GM19035 (cell line): ENCODE data around the gene GADL1.

ENCODE experiments used
- ATAC-seq: cut with Tn5 transposase; IDR thresholded peaks from one replicate; pipeline ENCODE4 v1.9.1; 2021; ENCODE audit not compliant: unreplicated experiment

GADL1 gene

DNA sequence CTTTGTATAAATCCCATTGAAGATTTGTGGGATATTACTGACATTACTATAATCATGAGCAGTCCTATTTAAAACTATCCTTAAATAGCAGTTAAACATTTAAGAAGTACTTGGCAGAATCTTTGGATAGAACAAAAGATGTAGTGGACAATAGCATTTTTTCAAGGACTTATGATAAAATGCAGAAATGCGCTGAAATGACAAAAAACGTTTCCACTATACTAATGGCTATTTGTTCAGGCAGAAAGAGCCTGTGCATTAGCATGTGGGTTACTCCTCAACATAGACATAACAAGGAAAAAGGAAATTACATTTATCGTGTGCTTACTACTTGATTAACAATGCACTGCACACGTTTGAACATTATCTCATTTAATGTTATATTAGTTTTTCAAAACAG lies 80.7 kb downstream of the GADL1 start:
- no peak for ATAC-seq

DNA sequence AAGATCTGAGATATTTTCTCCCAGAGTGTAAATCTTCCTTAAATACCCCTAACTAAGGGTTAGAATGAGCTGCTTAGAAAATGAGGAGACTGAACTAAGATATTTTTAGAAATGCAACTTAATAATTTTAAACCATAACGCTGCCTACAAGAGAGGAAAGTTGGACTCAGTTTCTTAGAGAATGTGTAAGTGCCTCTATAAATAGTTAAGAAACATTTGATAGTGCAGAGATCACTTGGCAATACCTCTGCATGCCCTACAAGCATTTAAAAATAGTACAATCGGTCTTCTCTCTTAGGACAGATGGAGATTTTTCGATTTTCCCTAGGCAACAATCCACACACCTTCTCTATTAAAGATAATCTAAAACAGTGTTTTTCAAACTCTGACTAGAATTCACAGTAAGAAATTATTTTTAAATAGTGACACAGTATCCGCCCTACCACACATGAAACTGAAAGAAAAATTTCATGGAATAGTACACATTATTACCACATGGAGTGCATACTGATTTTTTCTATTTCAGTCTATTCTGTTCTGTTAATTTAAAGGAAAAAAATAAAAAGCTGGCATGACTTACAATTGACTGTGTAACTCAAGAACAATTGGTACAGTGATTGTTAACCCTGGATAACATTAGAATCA lies 83.2 kb downstream of the GADL1 start:
- ATAC-seq = no peak

DNA sequence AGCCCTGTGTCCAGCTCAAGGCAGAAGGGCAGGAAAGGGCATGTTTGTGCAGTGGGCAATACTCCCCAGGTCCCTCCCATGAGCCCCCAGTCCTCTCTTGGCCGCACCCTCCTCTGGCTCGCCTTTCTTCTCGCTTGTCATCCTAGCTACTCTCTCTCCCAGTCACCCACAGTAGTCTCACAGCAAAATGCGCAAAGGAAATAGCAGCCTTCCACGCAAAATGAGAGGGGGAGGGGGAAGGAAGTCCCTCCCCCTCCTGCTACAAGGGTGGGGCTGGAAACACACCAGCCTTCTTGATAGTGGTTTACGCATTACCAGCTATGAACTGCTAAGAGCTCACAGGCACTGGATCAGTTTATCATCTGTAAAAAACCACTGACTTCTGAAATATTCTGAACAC lies 83.8 kb downstream of the GADL1 start:
- no peak for ATAC-seq

DNA sequence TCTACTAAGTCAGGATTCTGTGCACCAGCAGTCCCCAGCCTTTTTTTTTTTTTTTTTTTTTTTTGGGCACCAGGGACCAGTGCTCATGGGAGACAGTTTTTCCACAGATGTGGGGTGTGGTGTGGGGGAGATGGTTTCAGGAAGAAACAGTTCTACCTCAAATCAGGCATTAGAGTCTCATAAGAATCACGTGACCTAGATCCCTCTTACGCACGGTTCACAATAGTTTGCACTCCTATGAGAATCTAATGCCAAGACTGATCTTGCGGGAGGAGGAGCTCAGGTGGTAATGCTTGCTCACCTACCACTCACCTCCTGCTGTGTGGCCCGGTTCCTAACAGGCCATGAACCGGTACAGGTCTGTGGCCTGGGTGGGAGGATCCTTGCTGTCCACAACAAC lies 88.8 kb downstream of the GADL1 start:
- no peak for ATAC-seq

DNA sequence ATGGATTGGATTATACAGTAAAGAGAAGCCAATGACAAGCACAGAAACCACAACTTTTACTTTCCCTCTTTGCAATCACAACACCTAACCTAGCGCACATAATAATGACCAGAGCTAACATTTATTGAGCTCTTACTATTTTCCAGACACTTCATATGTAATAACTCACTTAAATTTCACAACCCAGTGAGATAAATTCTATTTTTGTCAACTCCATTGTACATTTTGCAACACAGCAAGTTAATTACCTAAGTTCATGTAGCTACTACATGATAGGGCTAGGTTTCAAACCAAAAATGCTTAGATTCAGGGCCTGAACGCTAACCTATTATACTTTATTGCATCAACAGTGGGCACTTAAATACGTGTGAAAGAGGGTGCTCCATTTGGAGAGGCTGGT lies 89.5 kb downstream of the GADL1 start:
- ATAC-seq = no peak

DNA sequence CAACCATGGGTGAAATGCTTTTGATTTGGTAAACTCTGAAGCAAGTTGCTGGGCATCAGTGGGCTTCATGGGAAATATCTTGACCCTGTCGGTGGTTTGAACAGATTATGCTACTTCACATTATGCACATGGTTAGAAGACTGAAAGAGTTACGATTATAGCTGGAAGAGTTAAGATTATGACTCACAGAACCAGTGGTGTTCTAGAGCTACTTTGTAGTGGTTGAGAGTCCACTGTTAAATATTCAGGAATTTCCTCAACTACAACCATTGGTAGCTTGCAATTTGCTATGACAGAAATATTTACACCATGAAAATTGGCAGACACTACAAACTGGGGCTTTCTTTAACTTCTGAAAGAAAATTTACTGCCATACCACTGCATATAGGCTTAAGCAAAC lies 99.3 kb downstream of the GADL1 start:
- ATAC-seq = no peak

DNA sequence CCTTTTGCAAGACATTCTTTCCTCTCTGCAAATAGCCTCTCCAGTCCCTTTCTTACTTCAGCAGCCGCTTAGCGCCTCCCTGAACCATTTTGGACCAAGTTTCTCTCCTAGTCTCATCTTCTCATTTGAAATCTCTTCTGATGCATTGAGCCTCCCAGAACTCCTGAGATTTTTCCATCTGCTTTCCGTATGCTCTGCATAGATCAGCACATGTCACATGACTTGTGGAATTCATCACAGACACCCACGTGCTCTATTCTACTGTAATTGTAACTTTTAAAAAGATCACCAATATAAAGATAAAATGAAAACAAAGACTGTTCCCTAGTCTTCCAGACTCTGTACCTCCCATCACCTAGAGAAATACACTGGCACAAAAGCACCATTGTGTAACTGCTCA lies 100.7 kb downstream of the GADL1 start:
- ATAC-seq = no peak

DNA sequence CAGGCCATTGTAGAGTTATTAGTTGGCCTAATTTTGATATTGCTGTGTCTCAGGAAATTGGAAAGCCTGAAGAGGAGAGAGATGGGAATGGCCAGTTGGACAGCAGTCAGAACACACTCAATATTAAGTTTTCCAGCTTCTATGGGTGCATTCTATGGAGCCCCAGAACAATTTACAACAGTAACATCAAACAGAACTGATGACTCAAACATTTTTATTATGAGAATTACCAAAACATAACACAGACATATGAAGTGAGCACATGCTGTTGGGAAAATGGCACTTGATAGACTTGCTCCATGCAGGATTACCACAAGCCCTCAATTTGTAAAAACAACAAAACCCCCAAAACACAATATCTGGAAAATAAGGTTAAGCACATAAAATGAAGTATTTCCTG lies 104.3 kb downstream of the GADL1 start:
- ATAC-seq = no peak

DNA sequence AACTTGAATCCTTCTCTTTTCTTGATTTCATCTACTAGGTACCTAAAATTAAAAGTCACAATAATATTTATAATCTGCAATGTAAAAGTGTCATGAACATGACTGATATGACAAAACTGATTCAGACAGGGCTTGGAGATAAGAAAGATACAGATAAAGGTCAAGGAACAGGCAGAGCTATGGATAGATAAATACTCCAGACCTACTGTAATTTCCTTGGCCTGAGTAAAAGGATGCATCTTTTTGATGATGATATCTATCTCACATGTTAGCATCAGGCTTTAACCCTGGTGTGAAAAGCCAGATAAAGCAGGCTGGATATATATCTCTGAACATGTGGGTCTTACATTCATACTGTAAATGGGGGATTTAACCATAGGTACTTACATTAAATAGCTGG lies 108.1 kb downstream of the GADL1 start:
- no peak for ATAC-seq

DNA sequence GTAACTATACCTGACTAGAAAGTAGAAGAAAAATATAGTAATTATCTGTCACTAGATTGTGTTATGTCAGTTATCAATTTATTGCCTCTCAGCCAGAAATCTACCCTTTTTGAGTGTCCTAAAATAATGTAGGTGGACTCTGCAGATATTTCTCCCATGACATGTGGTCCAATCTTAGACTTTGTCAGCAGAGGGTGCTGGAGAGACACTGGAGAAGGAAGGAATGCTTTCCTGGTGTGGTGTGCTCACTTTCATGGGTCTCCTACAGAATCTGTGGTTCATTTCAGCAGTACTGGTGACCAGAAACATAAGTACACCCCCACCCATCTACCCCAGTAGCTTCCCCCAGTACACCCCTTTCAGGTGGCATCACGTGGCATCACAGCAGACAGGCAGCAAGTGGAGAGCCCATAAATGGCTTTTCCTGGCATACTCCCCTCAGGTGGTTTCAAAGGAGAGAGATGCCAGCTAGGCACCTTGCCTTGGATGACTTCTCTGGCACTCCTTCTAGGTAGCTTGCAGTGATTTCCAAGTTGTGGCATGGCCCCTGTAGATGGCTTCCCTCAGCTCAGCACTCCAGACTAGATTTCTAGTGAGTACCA lies 114.7 kb downstream of the GADL1 start:
- no peak for ATAC-seq

DNA sequence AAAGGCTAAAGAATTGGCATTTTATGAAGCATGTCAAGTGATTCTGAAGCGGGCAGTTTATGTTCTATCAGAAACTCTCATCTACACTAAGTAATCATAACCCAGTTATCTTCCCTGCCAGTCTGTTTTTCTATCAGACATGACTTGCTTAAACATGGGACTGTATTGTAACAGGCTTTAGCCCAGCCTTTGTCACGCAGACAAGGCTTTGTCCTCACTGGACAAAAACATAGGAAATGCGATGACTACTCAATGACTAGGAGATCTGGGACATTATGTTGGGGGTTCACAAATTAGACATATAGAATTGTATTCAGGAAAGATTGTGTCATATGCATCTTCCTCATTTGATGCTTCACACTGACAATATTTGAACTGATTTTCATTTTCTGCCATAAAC lies 115.5 kb downstream of the GADL1 start:
- ATAC-seq = no peak

DNA sequence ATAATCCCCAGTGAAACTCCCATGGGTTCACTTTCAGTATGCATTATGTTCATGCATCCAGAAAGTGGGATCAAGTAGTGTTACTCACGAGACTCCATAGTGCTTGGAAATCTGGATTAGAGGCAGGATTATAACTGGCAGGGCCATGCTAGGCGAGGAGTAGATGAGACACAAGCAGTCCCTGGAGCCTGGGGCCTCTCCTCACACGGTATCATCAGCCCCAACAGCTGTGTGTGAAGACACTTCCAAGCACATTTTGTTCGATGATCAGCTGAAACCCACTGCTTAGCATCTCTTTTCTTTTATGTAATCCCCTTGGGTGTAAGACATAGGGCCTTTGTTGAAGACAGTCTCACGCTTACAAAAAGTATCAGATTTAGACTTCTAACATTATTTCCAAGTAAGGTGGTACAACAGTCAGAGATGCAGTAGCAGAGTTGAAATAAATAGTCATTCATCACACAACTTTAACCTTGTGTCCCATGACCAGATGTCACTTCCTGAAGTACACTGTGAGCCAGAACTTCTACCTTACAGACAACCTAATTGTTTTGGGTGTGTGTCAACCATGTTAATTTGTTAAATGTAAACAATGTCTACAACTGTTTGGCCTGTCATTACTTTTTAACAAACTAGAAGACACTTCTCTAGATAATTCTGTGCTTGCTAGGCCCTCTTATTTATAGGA lies 116.9 kb downstream of the GADL1 start:
- no peak for ATAC-seq

DNA sequence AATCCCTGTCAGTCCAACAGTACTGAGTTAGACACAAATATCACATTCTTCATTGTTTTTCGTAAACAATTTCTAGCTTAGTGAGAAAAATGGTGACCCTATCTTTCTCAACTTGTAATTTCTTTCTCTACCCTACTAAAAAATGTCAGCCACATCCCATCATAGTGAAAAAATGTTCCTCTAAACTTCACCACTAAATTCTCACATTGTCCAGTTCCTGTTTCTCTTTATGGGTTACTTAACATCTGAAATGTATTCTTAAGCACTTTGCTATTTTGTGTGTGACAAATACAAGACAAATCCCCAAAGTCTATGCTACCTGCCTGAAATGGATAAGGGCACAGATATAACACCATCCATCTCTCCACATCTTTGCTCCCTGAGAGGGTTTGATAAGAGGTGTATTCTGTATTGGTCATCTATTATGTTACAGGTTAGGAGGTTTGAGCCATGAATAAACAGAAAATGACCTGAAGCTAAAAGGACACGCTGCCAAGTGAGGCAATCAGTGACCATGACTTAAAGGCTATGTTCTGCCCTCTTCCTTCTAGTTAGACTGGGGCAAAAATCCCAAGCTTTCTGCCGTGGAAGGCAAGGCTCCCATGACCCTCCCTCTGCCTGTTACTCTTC lies 118.2 kb downstream of the GADL1 start:
- no peak for ATAC-seq

DNA sequence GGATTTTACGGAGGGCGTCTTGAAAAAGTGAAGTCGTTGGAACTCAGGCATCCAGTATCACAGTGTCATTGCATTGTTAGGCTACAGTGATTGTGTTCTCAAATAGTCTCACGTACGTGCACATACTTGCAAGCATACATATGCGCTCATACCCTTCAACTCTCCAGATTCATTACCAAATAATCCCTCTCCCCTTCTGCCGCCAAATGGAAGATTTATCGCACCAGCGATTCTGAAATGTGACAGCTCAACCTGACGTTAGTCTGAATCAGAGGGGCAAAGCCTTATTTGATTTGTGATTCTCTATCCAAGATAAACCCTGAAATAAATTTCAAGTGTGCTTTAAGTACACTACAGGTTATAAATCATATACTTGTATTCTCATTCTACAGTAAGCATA lies 119.4 kb downstream of the GADL1 start:
- ATAC-seq = no peak

DNA sequence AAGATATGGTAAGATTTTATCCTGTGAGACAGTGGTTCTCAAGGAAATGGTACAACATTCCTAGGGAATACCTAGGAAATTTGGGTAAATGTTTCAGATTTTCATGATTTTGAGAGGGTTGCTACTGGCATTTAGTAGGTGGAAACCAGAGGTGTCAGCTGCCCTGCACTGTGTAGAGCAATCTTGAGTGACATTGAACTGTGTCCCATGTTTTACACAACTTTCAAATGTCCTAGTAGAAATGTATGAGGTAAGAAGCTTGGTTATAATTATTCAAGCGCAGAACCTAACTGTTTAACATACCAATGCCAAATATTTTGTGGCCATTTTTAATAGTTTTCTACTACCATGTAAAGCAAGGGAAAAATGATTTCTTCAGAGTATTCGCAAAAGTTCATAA lies 120.4 kb downstream of the GADL1 start:
- no peak for ATAC-seq

DNA sequence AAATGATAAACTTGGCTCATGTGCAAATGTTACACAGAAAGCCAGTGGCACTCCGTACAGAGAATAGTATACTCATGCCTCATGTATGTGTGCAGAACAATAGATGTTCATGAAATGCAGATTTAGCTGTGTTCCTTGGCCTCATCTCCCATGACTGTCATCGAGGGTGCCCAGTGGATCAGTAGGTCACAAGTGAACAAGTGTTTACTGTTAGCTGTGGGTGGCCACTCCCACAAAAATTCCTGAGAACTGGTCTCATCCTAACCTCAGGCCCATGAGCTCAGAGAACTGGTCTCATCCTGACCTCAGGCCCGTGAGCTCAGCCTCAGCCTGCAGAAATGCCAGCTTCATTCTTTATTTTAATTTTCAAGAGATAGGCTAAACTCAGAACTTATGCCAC lies 124.1 kb downstream of the GADL1 start:
- ATAC-seq = no peak

DNA sequence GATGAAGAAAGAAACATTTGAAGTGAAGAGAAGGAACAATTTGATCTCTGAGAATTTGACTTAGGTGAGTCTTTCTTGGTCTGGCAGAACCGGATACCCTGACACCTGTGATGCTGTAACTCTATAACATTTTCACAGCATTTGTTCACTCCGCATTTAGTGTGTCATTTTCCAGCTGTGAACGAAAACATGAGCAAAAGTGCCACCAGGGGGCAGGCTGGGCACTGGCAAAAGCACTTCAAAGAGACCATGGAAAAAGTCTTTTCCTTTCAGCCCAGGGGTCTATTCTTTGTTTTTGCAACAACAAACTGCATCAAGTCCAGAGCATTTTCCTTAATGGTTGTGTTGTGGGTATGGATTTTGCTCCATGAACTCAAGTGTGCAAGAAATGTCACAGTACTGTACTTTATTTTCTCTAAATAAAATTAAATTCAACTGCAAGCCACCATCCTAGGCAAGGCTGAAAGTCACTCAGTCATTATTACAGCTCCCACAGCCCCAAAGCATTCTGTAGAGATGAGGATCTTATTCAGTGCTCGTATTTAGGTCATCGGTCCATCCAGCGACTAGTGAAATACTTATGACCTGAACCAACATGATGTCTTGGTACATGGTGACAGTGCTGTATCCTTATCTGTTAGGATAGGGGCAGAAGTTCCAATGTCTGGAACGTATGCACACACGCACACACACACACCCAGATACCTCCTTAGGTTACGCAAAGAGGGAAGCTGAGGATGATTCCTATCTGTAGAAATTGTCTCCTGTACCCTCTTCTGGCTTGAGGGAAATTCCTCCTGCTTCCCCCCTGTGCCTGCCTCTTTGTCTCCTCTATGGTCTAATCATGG lies 125.5 kb downstream of the GADL1 start:
- no peak for ATAC-seq

DNA sequence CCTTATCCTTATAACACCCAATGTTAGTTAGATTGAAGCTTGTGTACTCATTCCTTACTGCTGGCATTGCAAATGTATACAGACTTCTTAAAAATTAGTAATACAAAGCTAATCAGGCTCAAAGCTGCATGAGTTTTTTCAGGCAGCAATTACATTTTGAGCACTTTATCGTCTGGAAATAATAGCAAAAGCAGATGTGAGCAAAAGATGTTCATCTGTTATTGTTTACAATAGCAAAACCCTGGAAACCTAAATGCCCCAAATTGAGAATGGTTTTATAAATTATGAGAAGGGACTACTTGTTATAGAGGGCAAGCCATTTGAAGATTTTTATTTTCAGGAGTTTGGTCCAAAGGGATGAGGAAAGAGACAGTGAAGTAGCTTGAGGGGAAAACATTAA lies 126.4 kb downstream of the GADL1 start:
- no peak for ATAC-seq

DNA sequence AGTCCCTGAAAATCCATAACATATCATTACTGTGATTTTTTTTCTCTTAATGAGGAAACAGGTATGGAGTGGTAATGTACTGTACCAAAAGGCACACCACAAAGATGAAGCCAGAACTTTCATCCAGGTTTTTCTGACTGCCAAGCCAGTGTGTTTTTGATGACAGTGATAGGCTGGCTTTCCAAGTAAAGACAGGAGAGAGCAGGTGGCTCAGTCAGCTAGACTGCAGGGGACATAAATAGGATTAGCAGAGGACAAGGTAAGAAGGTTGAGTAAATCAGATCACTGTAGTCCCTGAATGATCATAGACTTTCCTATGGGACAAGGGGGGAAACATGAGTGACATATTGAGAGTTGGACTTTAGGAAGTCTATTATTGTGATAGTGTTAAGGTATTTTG lies 127.9 kb downstream of the GADL1 start:
- no peak for ATAC-seq

DNA sequence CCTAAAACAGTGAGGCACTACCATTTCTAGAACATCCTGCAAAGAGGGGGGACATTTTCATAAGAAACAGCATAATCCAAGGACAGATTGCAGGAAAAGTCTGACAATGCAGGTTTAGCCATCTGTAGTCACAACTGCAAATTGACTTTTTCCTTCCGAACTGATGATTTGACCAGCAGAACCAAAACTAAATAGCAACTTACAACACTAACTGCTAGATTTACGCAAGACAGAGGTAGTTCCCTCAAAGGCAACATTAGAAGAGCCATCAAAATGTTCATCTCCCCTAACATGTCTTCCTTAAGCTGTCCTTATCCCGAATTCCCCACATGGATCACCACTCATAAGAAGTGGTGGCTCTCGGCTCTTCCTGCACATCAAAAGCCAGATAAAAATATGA lies 129.6 kb downstream of the GADL1 start:
- ATAC-seq = no peak

DNA sequence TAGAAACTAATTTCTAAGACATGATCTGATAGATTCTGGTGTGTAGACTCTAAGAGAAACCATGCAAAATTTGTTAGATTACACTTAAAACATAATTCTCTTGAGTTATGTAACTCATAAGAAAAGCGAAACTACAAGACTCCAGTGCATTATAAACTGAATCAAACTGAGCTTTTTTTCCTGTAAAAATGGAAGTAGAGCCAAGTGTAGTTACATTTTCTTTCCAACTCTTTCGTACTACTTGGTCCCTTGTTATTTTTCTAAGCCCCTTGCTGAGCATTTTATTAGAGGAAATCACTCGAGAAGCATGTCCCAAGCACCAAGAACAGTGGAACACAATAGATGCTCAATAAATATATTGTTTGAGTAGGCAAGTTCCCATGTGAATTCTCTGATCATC lies 130.2 kb downstream of the GADL1 start:
- no peak for ATAC-seq
